Sigmoid colon (tissue), 7 donors: Measurements from ENCODE around the gene PTRHD1. TPM values are rescaled to one million over a fixed set of nuclear protein-coding genes. Genes with fewer than 3 reads are reported as not detected.

Experiments used
- DNase-seq: peaks from one replicate; pipeline ENCODE4 v3.0.0-alpha.2; 2019
- H3K27ac ChIP-seq, 4 donors: fragments of 200-600 bp; sonication (generic); one replicate each; pipeline ENCODE4 v1.5.1; 2016 to 2019; ENCODE audit warnings: mild to moderate bottlenecking in 1 of 4
- H3K27me3 ChIP-seq, 3 donors: fragments of 200-600 bp; sonication (generic); one replicate each; pipeline ENCODE4 v1.5.1; 2019; ENCODE audit warnings: mild to moderate bottlenecking in 1 of 3
- H3K36me3 ChIP-seq, 4 donors: fragments of 200-600 bp; sonication (generic); one replicate each; pipeline ENCODE4 v1.5.1; 2016 to 2019
- H3K4me1 ChIP-seq, 4 donors: fragments of 200-600 bp; sonication (generic); one replicate each; pipeline ENCODE4 v1.5.1; 2017 to 2019
- H3K4me3 ChIP-seq, 4 donors: fragments of 200-600 bp; sonication (generic); one replicate each; pipeline ENCODE4 v1.5.1; 2017 to 2019; ENCODE audit warnings: mild to moderate bottlenecking in 2 of 4, moderate library complexity in 1 of 4
- H3K9me3 ChIP-seq, 4 donors: fragments of 200-600 bp in 3 of 4; sonication (generic) in 3 of 4; one replicate each; pipeline versions ENCODE4 v1.5.1 to v1.6.1; 2013 to 2019
- EP300 ChIP-seq, 4 donors: sonication (generic); formaldehyde crosslinking; IDR thresholded peaks; one replicate each; pipeline ENCODE4 v1.6.1; 2017; ENCODE audit warnings: antibody characterized with exemption in 4 of 4
- POLR2A ChIP-seq, 2 donors: fragments of 450-650 bp; IDR thresholded peaks; one replicate each; pipeline ENCODE4 v1.6.1; 2016; ENCODE audit warnings: antibody characterized with exemption in 2 of 2, mild to moderate bottlenecking in 2 of 2, moderate library complexity in 2 of 2
- POLR2AphosphoS5 ChIP-seq, 4 donors: sonication (generic); formaldehyde crosslinking; IDR thresholded peaks; one replicate each; pipeline ENCODE4 v1.6.1; 2017; ENCODE audit warnings: antibody characterized with exemption in 4 of 4
- WGBS, 2 donors: extraction: QIAGEN DNeasy Blood & Tissue Kit; methylation state at CpG; one replicate each; pipeline ENCODE4 v1.1.7; 2013; 5-methylcytosine and 5-hydroxymethylcytosine counted together
- intact Hi-C: fragments of 100-400 bp; cut with DNase I; formaldehyde crosslinking; loops from one replicate; pipeline ENCODE4 v1.15.1; 2023
- polyA plus RNA-seq, 3 donors: library from polyadenylated mRNA; stranded (reverse); fragments of 200-250 nt; gene quantifications; one replicate each; pipeline ENCODE4 v1.2.3, GENCODE V29; 2013
- total RNA-seq, 4 donors: library from RNA; depleted of rRNA; stranded (reverse); fragments of >200 nt; gene quantifications; one replicate each; pipeline ENCODE4 v1.1.0, GENCODE V29; 2016
- TF ChIP-seq, protein P1 (sequence below), 4 experiments: fragments of 450-650 bp in 3 of 4; fragments of 200-600 bp in 1 of 4; IDR thresholded peaks; one replicate each; pipeline ENCODE4 v1.5.1; 2016 to 2019; ENCODE audit warnings: antibody characterized with exemption in 4 of 4, mild to moderate bottlenecking in 3 of 4, moderate library complexity in 2 of 4
- donor health status: healthy with polysubstance abuse.
- donor health status: Bipolar disorder and iron deficiency.
- donor health status: healthy.

PTRHD1 gene
- total and polyA plus RNA-seq, 7 donors = 10.5 to 56.4 (median 35.5) TPM

DNA sequence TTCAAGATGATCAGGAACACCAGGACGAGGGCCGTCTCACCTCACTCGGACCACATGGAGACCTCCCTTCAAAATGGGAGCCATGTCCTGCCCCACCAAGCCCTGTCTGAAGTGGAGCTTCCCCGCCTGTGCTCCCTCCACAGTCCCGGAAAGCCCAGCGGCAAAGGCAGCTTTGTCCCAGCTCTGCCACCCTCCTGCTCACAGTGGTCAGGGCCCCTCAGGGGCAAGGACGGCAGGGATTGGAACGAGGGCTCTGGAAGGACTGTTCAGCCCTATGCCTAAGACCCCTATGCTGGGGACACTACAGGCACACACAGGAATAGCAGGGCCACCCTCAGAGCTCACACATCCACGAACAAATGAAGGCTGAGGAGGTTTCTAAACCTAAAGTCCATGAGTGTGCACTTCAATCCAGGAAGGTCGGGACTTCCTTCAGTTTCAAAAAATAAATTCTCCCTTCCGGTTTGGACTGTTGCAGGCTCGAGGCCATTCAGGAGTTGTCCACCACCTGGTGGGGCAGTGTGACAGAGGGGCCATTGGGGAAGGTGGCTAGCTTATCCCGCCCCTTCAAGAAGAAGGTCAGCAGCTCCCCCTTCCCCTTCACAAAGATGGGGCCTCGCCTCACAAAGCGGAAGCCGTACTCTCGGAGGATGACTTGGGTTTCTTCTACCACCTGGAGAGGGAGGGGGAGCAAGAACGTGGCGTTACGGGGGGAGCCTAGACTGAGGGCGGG is 26.4 kb upstream of the PTRHD1 start:
- no peak for TF ChIP-seq POLR2A (IDR thresholded peaks at IDR 0.05)
- TF ChIP-seq, protein P1, sequence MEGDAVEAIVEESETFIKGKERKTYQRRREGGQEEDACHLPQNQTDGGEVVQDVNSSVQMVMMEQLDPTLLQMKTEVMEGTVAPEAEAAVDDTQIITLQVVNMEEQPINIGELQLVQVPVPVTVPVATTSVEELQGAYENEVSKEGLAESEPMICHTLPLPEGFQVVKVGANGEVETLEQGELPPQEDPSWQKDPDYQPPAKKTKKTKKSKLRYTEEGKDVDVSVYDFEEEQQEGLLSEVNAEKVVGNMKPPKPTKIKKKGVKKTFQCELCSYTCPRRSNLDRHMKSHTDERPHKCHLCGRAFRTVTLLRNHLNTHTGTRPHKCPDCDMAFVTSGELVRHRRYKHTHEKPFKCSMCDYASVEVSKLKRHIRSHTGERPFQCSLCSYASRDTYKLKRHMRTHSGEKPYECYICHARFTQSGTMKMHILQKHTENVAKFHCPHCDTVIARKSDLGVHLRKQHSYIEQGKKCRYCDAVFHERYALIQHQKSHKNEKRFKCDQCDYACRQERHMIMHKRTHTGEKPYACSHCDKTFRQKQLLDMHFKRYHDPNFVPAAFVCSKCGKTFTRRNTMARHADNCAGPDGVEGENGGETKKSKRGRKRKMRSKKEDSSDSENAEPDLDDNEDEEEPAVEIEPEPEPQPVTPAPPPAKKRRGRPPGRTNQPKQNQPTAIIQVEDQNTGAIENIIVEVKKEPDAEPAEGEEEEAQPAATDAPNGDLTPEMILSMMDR (IDR thresholded peaks at IDR 0.05) = no peak
- DNase-seq = peak; percentile 52
- Histone ChIP-seq H3K27ac (no peak overlapping the region), H3K36me3 (peaks cover 0 to 19% (median 0%) of the 10 kb centered on the region in 4 donors), H3K4me3 (no peak overlapping the region), H3K9me3 (no peaks in the 10 kb centered on the region), H3K27me3 (no peaks in the 10 kb centered on the region), H3K4me1 (no peaks in the 10 kb centered on the region)
- intact Hi-C loops = no loop called here
- WGBS, 2 donors = 90 to 92% methylated on average over 21 of the region's 21 CpGs

- H3K27ac ChIP-seq = no peak overlapping the region
- peak; percentile 38 for DNase-seq
- H3K36me3 ChIP-seq = peaks cover 0 to 19% (median 0%) of the 10 kb centered on the region in 4 donors
These were observed 25.6 kb upstream of the PTRHD1 start for GRCh38 chr2:24818721-24819167.

DNA sequence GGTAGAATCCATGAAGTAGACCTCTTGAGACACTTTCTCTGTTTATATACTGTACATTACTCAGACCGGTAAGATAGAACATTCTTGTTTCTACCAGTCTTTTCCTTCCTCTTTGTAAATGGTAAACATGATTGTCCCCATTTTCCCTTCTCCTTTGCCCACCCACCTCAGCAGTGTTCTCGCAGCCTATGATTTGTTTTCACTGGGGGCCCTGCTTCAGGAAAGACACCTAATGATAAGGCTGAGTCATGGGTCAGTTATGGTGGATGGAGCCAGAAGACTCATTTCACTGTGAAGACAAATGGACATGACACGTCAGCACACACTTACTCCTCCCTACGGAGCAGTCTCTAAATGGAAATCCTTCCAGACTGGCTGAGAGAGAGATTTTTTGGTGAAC is 23.7 kb upstream of the PTRHD1 start:
- no peaks in the 10 kb centered on the region for H3K27me3 ChIP-seq
- WGBS, 2 donors = 92 to 96% methylated on average over 4 of the region's 4 CpGs
- peaks cover 0 to 19% (median 0%) of the 10 kb centered on the region in 4 donors for H3K36me3 ChIP-seq

More at GRCh38 chr2:24818721-24819167, 25.6 kb upstream of the PTRHD1 start:
- no peaks in the 10 kb centered on the region for H3K4me1 ChIP-seq
- H3K4me3 ChIP-seq = no peak overlapping the region
- intact Hi-C loops = no loop called here
- TF ChIP-seq, protein P1 (IDR thresholded peaks at IDR 0.05) = no peak
- TF ChIP-seq EP300 (IDR thresholded peaks at IDR 0.05) = no peak
- no peak for TF ChIP-seq POLR2A (IDR thresholded peaks at IDR 0.05)
- TF ChIP-seq POLR2AphosphoS5 (IDR thresholded peaks at IDR 0.05) = no peak
- no peaks in the 10 kb centered on the region for H3K27me3 ChIP-seq
- 79 to 86% methylated on average over 9 of the region's 9 CpGs for WGBS, 2 donors
- H3K9me3 ChIP-seq = no peaks in the 10 kb centered on the region

DNA sequence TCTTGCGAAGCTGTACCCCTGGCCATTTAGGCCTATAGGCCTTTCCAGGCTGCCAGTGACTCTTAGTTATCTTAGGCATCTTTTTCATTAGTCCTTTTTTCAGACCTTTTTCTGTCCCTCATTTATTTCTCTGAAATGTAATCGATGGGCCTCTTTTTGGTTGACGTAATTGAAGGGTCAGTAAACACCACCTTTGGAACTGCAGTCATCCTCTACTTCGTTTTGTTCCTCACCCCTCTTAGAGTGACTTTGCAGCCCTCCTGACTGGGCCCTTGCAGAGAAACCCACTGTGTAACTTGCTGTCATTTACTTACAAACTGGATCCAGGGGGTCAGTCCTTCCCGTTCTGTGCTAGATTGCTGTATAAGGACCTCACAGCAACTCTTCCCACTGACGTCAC is 23.2 kb upstream of the PTRHD1 start:
- intact Hi-C loops = no loop called here
- Histone ChIP-seq H3K4me3 (no peak overlapping the region), H3K27me3 (no peaks in the 10 kb centered on the region), H3K9me3 (no peaks in the 10 kb centered on the region), H3K36me3 (peaks cover 0 to 19% (median 0%) of the 10 kb centered on the region in 4 donors), H3K4me1 (no peaks in the 10 kb centered on the region), H3K27ac (no peak overlapping the region)
- TF ChIP-seq EP300 (IDR thresholded peaks at IDR 0.05) (no peak), POLR2AphosphoS5 (IDR thresholded peaks at IDR 0.05) (no peak), POLR2A (IDR thresholded peaks at IDR 0.05) (no peak)
- TF ChIP-seq, protein P1 (IDR thresholded peaks at IDR 0.05) = no peak
- WGBS, 2 donors = 88 to 93% methylated on average over 6 of the region's 6 CpGs
- DNase-seq = peak; percentile 8

More for the DNA sequence above, 23.7 kb upstream of the PTRHD1 start:
- Histone ChIP-seq H3K9me3 (no peaks in the 10 kb centered on the region), H3K4me1 (no peaks in the 10 kb centered on the region), H3K27ac (no peak overlapping the region), H3K4me3 (no peak overlapping the region)
- intact Hi-C loops = no loop called here
- no peak for TF ChIP-seq POLR2AphosphoS5 (IDR thresholded peaks at IDR 0.05)
- no peak for TF ChIP-seq POLR2A (IDR thresholded peaks at IDR 0.05)
- no peak for TF ChIP-seq EP300 (IDR thresholded peaks at IDR 0.05)
- TF ChIP-seq, protein P1 (IDR thresholded peaks at IDR 0.05) = no peak
- no peak for DNase-seq
